Aorta (tissue), 5 donors: ENCODE data around the gene ANTXRL. TPM values are rescaled to one million over a fixed set of nuclear protein-coding genes. Genes with fewer than 3 reads are reported as not detected.
A peak's percentile ranks its signal among the peaks of the same experiment; 100 is the strongest.
"Not testable (repeated sequence)": the region's sequence is repeated elsewhere in the genome, so short reads cannot be mapped to it uniquely, and the experiment has no call there.

Experiments
- ATAC-seq: fragments of 200-7000 bp; cut with Tn5 transposase; one replicate; pipeline ENCODE4 v1.9.1; 2022; ENCODE audit warnings: moderate library complexity; ENCODE audit not compliant: low FRiP score
- DNase-seq, 2 donors: peaks; one replicate each; pipeline ENCODE4 v3.0.0-alpha.2; 2020
- H3K27ac ChIP-seq, 2 donors: one replicate each; pipeline ENCODE4 v1.5.1; 2013; ENCODE audit warnings: low read length in 2 of 2, mild to moderate bottlenecking in 2 of 2, moderate library complexity in 2 of 2, control low read depth in 1 of 2, inconsistent platforms in 1 of 2, low read depth in 1 of 2
- H3K27me3 ChIP-seq, 2 donors: one replicate each; pipeline ENCODE4 v1.6.1; 2013; ENCODE audit warnings: control low read depth in 1 of 2, low read length in 1 of 2, mild to moderate bottlenecking in 1 of 2, moderate library complexity in 1 of 2; ENCODE audit not compliant: insufficient read depth in 2 of 2, control insufficient read depth in 1 of 2
- H3K36me3 ChIP-seq, 2 donors: one replicate each; pipeline ENCODE4 v1.6.1; 2013; ENCODE audit warnings: control low read depth in 1 of 2, low read length in 1 of 2, mild to moderate bottlenecking in 1 of 2; ENCODE audit not compliant: insufficient read depth in 2 of 2, control insufficient read depth in 1 of 2
- H3K4me1 ChIP-seq, 2 donors: one replicate each; pipeline ENCODE4 v1.6.1; 2013; ENCODE audit warnings: low read length in 2 of 2, control low read depth in 1 of 2, mild to moderate bottlenecking in 1 of 2, moderate library complexity in 1 of 2; ENCODE audit not compliant: insufficient read depth in 2 of 2, control insufficient read depth in 1 of 2
- H3K4me3 ChIP-seq, 2 donors: one replicate each; pipeline ENCODE4 v1.5.1; 2013; ENCODE audit warnings: low read length in 2 of 2, control low read depth in 1 of 2, mild to moderate bottlenecking in 1 of 2
- H3K9me3 ChIP-seq: one replicate; pipeline ENCODE4 v1.6.1; 2013; ENCODE audit warnings: mild to moderate bottlenecking, low read length; ENCODE audit not compliant: control insufficient read depth
- WGBS, 2 donors: extraction: QIAGEN DNeasy Blood & Tissue Kit; methylation state at CpG; one replicate each; pipeline ENCODE4 v1.1.7; 2013; 5-methylcytosine and 5-hydroxymethylcytosine counted together
- intact Hi-C, 2 donors: fragments of 100-400 bp; cut with DNase I; formaldehyde crosslinking; loops; one replicate each; pipeline versions ENCODE4 v1.14.2 to v1.15.0; 2022
- polyA plus RNA-seq, 2 donors: library from polyadenylated mRNA; stranded (reverse); fragments of 200-250 nt; gene quantifications; one replicate each; pipeline ENCODE4 v1.2.3, GENCODE V29; 2013
- total RNA-seq, 2 donors: library from RNA; stranded (reverse); fragmentation: NEBNext Ultra II Directional; extraction: Animal tissue kit (Norgen Biotek cat#: 25700); gene quantifications; one replicate each; pipeline ENCODE4 v1.2.1, GENCODE V29; 2021
- donor health status: healthy with polysubstance abuse.
- donor health status: Bipolar disorder and iron deficiency.
- donor health status: DM: no; HTN: no; CAD: no.
- donor health status: DM: no; HTN: no; CAD: no.
- donor health status: DM: yes; HTN: yes; CAD: no.

The ANTXRL gene
- total and polyA plus RNA-seq, 4 donors, result 0.60 TPM; not detected in 3

- H3K36me3 ChIP-seq, intact Hi-C loops, H3K4me1 ChIP-seq, ATAC-seq, DNase-seq, H3K9me3 ChIP-seq, H3K4me3 ChIP-seq, H3K27me3 ChIP-seq, H3K27ac ChIP-seq: not testable (repeated sequence)
- 92 to 96% methylated on average over 7 of the region's 7 CpGs for WGBS, 2 donors
Measured at GRCh38 chr10:46270963-46271530, 15.8 kb upstream of the ANTXRL start.

- 47 to 77% methylated on average over 4 of the region's 4 CpGs for WGBS, 2 donors
- H3K4me1 ChIP-seq, intact Hi-C loops, H3K27me3 ChIP-seq, H3K27ac ChIP-seq, DNase-seq, H3K9me3 ChIP-seq, H3K36me3 ChIP-seq, ATAC-seq, H3K4me3 ChIP-seq: not testable (repeated sequence)
Measured at GRCh38 chr10:46271795-46272499, 14.8 kb upstream of the ANTXRL start.

- Histone ChIP-seq H3K4me3 (no peak overlapping the region), H3K9me3 (no peaks in the 10 kb centered on the region), H3K36me3 (no peaks in the 10 kb centered on the region), H3K4me1 (no peaks in the 10 kb centered on the region), H3K27ac (no peak overlapping the region), H3K27me3 (no peaks in the 10 kb centered on the region)
- DNase-seq (no peak), ATAC-seq (no peak)
- intact Hi-C loops, result no loop called here
- WGBS, 2 donors, result 72 to 79% methylated on average over 4 of the region's 4 CpGs
Measured at GRCh38 chr10:46272863-46273415, 13.9 kb upstream of the ANTXRL start.

- H3K27me3 ChIP-seq, result no peaks in the 10 kb centered on the region
- H3K4me3 ChIP-seq, result no peak overlapping the region
- no peak overlapping the region for H3K27ac ChIP-seq
- no peaks in the 10 kb centered on the region for H3K4me1 ChIP-seq
- 85 to 90% methylated on average over 9 of the region's 9 CpGs for WGBS, 2 donors
- H3K9me3 ChIP-seq, result no peaks in the 10 kb centered on the region
- intact Hi-C loops, result no loop called here
- DNase-seq, result no peak
- no peaks in the 10 kb centered on the region for H3K36me3 ChIP-seq
- no peak for ATAC-seq
Measured at GRCh38 chr10:46273506-46274477, 13.0 kb upstream of the ANTXRL start.

- Histone ChIP-seq H3K27me3 (no peaks in the 10 kb centered on the region), H3K36me3 (no peaks in the 10 kb centered on the region), H3K9me3 (no peaks in the 10 kb centered on the region), H3K27ac (no peak overlapping the region), H3K4me3 (no peak overlapping the region), H3K4me1 (no peaks in the 10 kb centered on the region)
- DNase-seq (no peak), ATAC-seq (no peak)
- WGBS, 2 donors, result 83 to 86% methylated on average over 2 of the region's 2 CpGs
- intact Hi-C loops, result no loop called here
Measured at GRCh38 chr10:46277840-46278239, 9.0 kb upstream of the ANTXRL start.

- intact Hi-C loops, ATAC-seq: not testable (repeated sequence)
Measured at GRCh38 chr10:46282421-46282831, 4.4 kb upstream of the ANTXRL start.

GRCh38 chr10:46282842-46283574, 3.8 kb upstream of the ANTXRL start:
- Histone ChIP-seq H3K27ac (no peak overlapping the region), H3K4me1 (no peaks in the 10 kb centered on the region), H3K4me3 (peak overlapping the region; percentile 18 to 56), H3K36me3 (no peaks in the 10 kb centered on the region), H3K9me3 (no peaks in the 10 kb centered on the region), H3K27me3 (no peaks in the 10 kb centered on the region)
- DNase-seq (peak; percentile 89 to 94), ATAC-seq (peak; percentile 94)
- 10 to 18% methylated on average over 22 to 46 of the region's 51 CpGs for WGBS, 2 donors
- intact Hi-C loops, result no loop called here

More at GRCh38 chr10:46282421-46282831, 4.4 kb upstream of the ANTXRL start:
- H3K4me3 ChIP-seq, result peak overlapping the region; percentile 18 to 56
- H3K27ac ChIP-seq, DNase-seq, H3K9me3 ChIP-seq, H3K36me3 ChIP-seq, H3K27me3 ChIP-seq, H3K4me1 ChIP-seq: not testable (repeated sequence)
- WGBS, 2 donors, result 2 to 5% methylated on average over 17 to 20 of the region's 20 CpGs
